ENCODE measurements around the gene TULP3.

Gene TULP3

DNA sequence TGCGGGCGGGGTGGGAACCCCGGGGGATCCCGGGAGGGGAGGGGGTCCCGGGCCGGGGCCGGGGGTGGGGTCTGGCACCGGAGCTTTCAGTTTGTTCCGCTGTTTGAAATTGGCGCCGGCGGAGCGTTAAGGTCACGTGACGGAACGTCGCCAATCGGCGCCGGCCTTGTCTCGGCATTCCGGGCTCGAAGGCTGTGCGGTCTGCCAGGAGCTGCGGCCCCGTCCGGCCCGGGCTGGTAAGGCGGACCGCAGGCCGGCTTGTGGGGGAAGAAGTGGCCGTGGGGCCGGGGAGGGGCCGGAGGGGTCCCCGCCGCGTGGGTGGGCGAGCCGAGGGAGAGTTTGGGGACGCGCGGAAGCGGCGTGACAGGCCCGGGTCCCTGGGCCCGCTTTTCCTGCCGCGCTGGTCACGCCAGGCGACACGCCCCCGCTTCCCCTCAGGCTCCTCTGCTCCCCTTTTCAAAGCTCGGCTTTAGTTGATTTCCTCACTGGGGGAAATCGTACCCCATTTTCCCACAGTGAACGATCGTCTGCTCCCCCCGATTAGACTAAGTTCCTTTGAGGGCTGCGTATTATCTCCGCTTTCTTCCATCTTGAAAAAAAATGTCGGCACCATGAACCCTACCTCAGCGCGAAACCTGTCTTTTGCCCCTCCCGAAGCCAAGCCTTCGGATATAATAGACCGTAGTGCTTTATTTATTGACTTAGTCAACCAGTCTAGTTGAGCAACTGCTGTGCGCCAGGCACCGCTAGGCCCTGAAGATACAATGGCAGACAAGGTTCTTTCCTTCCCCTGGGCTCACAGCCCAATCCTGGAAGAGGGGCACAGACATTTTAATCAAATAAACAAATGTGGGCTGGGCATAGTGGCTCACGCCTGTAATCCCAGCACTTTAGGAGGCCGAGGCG, 13.4 kb upstream of the TULP3 start, which contains the start of the genes FOXM1 and RHNO1:
Gene FOXM1, minus strand, starts transcription at position 128 of the 906 bp plus-strand sequence. CDS start 2,696 bp downstream, outside the sequence.
Gene RHNO1, plus strand, starts transcription at position 177 of the 906 bp plus-strand sequence. CDS start 8,144 bp downstream, outside the sequence.
- peak; percentile 60 for DNase-seq

DNA sequence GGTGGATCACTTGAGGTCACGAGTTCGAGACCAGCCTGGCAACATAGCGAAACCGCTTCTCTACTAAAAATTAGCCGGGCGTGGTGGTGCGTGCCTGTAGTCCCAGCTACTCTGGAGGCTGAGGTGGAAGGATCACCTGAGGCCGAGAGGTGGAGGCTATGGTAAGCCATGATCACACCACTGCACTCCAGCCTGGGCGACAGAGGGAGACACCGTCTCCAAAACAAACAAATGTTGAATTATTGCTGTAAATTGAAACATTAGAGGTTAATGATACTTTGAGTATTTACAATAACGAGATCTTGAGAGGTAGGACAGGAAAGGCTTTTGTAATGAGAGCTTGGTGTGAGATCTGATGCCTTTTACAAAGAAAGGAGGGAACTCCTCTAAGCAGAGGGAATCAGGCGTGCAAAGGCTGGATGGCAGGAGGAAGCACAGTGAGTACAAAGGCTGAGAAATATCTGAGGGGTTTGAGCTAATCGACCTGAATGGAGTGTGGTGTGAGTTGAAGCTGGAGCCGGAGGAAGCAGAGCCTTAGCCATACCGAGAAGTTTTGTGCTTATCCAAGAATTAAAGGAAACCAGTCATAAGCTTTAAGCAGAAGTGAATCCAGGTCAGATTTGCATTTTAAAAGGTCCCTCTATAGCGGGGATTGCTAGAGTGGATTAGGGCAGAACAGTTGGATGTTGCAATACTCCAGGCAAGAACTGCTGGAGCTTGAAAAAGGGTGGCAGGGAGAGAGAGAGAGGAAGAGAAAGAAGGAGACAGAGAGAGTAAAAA, 12.5 kb upstream of the TULP3 start:
- no peak for DNase-seq

DNA sequence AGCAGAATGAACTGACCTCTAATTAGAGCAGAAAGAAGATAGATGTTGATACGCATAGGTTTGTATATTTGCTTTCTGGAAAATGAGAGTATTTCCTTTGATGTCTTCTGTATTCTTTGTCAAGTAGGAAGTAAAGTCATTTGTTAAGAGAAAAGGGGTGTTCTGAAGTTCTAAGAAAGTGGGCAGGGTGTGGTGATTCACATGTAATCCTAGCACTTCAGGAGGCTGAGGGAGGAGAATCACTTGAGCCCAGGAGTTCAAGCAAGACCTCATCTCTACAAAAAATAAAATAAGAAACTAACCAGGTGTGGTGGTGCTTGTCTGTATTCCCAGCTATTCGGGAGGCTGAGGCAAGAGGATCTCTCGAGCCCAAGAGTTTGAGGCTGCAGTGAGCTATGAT, 10.8 kb upstream of the TULP3 start:
- no peak for DNase-seq

DNA sequence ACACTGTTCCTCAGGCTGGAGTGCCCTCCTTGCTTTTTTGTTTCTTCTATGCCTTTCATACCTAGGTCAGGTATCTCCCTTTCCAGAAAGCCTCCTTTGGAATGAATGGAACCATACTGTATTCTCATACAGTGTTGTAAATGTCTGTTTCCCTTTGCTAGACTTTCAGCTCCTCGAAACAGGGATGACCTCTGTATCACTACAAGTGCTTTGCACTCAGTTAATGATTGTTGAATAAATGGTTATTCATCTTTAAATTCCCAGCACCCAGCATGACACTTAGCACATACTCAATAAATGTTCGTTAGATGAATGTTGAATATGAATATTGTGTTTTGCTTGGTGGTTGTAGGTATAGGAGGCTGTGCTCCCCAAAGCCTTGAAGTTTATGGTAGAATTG, 5.9 kb upstream of the TULP3 start:
- DNase-seq, result no peak

DNA sequence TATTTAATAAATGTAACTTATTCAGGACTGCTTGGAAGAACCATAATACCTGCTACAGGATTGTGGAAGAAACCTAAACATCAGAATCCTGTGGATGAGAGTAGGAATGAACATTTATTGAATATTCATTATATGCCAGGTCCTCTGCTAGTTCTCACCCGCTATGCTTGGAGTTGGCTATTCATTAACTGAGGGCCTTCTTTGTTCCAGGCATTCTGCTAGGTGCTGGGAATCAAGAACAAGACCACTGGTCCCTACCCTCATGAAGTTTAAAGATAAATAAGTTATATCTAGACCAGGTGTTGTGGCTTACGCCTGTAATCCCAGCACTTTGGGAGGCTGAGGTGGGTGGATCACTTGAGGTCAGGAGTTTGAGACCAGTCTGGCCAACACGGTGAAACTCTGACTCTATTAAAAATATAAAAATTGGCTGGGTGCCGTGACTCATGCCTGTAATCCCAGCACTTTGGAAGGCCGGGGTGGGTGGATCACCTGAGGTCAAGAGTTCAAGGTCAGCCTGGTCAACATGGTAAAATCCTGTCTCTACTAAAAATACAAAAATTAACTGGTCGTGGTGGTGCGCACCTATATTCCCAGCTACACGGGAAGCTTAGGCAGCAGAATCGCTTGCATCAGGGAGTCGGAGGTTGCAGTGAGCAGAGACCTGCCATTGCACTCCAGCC, 3.8 kb upstream of the TULP3 start:
- DNase-seq, result no peak

DNA sequence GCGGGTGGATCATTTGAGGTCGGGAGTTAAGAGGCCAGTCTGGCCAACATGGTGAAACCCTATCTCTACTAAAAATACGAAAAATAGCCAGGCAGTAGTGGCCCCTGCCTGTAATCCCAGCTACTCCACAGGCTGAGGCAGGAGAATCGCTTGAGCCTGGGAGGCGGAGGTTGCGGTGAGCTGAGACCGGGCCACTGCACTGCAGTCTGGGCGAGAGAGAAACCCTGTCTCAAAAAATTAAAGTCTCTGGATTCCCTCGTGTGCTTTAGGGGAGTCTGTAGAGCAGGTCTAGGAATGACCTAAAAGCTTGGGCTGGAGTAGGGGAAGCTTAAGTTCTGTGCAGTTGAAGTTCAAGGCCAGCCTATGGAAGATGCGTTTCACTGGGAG, 697 bp upstream of the TULP3 start:
- no peak for DNase-seq

DNA sequence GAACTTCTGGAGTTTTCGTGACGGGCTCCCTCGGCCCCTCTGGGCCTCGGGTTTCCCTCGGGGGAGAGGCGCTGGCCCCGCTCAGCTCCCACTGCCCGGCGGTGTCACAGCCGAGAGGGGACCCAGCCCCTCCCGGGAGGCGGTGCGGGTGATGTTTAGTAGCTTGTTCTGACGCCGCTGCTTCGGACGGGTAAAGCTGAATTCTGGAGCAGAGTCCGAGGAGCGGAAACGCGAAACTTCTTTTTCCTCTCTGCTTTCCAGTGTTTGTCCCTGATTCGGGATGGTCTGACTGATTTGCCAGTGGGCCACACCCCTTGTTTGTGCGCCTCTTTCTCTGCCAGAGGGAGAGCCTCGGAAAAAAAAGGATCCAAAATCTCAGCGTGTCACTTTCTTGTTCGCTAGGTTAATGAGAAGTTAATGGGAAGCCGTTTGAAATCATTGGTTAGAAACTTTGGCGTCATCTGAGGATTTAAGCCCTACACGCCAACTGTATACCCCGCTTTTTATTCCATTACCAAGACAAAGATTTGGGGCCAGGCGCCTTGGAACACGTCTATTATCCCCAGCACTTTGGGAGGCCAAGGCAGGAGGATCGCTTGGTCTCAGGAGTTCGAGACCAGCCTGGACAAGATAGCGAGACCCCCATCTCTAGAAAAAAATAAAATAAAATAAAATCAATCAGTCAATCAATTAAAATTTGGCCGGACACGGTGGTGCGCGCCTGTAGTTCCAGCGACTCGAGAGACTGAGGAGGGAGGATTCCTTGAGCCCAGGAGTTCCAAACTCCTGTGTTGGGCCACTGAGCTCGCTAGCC, 756 bp downstream of the TULP3 start:
- no peak for DNase-seq

DNA sequence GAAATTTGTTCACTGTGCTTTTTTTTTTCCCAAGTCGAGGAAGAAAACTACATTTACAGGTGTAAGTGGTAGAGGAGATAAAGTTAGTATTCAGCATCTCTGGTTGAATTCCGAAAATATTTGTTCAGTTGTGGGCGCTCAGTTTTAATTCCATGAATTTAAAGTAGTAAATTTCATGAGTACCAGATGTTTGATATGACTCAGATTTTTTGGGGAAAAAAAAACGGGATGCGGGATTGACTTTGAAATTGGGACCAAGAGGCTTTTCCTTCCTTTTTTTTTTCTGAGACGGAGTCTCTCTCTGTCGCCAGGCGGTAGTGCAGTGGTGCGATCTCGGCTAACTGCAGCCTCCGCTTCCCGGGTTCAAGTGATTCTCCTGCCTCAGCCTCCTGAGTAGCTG, 1.6 kb downstream of the TULP3 start:
- DNase-seq, result no peak

DNA sequence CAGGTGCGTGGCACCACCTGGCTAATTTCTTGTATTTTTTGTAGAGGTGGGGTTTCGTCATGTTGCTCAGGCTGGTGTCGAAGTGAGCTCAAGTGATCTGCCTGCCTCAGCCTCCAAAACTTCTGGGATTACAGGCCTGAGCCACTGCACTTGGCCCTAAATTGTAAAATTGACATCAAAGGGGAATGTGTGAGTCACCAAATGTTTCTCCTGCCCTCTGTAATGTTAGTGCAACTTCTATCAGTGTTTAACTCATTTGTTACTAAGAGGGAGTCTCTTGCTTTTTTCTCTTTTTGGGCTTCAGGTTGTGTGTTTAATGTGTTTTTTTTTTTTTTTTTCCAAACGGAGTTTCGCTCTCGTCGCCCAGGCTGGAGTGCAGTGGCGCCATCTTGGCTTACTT, 2.3 kb downstream of the TULP3 start:
- no peak for DNase-seq

DNA sequence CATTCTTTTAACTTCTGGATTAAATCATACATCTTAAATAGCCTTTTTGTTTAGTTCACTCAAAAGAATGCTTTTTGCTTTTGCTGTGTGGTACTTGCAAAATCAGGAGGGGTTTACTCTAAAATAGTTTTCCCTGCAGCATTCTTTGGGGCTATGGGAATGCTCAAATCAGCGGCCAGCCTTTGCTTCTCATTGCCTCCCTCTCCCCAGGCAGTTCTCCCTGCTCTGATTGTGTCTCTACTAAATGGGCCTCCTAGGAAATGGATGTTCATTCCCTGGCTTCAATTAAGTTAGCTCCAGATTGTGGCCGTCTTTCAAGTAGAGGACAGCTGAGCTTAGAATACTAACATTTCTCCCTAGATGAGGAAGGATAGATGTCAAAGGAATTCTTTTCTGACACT, 4.4 kb downstream of the TULP3 start:
- DNase-seq, result no peak

DNA sequence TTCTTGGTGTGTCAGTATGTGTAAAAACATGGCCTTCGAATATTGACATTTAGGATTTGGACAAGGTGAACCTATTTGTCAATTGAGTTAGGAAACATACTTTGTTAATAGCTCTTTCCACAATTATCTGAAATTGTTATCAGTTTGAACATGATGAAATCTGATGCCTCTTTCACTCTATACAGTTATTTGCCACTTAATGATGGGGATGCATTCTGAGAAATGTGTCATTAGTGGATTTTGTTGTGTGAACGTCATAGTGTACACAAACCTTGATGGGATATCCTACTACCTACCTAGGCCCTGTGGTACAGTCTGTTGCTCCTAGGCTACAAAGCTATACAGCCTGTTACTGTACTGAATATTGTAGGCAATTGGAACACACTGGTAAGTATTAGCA, 4.8 kb downstream of the TULP3 start:
- DNase-seq, result no peak

DNA sequence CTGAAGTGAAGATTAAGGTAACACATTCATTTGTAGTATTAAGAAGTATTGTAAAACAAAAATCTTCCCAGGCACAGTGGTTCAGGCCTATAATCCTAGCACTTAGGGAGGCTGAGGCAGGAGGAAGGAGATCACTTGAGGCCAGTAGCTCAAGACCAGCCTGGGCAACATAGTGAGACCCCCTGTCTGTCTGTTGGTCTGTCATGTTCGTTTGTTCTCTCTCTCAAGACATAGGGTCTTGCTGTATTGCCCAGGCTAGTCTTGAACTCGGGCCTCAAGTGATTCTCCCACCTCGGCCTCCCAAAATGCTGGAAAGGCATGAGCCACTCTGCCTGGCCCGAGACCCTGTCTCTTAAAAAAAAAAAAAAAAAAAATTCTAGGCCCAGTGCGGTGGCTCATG, 6.7 kb downstream of the TULP3 start:
- no peak for DNase-seq

DNA sequence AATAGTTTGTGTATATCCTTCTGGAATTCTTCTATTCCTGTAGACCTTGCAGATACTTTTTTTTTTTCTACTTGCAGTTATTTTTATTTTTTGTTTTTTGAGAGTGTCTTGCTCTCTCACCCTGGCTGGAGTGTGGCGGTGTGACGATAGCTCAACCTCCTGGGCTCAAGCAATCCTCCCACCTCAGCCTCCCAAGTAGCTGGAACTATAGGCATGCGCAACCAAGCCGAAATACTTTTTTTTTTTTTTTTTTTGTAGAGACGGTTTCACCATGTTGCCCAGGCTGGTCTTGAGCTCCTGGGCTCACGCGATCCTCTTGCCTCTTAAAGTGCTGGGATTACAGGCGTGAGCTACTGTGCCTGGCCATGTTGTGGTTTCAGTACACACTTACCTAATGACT, 10.0 kb downstream of the TULP3 start:
- DNase-seq, result no peak

DNA sequence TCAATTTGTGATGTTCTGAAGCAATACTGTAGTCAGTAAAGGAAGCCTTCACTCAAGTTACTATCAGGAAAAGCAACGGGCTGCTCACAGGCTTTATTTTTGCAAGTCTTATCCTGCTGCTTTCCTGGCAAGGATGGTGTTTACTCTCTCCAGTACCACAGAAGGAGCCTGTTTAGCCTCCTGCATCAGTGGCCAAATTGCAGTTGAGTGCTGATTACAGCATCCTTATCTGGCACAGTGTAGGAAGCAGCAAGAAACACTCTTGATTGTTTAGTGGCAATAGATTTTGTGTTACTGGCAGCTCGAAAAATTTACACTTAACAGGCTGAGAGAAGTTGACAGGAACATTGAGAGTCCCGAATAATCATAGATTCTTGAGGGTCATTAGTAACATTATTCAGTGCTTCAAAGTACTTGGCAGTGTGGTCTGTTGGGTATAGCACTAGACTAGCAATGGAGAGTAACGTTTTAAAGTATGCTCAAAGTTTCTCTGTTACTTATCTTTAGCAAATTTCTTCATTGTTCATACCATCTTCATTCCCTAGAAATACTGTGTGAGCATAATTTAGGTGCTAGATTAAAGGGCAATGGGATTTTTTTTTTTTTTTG, 11.7 kb downstream of the TULP3 start:
- no peak for DNase-seq

DNA sequence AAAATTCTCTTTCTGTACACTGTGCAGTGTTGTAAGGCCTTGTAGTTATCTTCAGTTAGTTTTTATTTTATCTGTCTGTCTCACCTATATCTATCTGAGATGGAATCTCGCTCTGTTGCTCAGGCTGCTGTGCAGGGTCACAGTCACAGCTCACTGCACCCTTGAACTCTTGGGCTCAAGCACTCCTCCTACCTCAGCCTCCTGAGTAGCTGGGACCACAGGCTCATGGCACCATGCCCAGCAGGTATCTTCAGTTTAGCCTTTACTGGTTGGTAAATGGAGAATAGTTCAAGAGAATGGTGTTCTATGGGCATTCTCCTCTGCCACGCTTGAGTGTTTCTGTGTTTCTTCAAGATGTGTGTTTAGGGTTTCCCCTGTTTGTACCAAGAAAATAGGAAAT, 13.6 kb downstream of the TULP3 start:
- no peak for DNase-seq

DNA sequence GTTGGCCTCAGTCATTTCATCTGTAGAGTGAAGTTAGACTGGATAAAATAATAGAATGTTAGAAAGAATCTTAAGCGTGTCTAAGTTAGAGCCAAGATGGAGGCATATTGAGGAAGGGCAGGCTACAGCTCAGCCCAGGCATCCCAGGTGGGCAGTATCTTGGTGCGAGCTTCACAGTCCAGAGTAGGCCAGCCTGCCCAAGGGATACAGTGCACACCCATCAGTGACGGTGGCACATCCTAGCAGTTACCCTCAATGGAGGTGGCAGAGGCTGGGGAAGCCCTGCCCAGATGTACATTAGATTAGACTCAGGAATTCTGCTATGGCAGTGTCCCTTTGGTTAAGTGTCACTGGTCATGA, 21.5 kb downstream of the TULP3 start:
- no peak for DNase-seq

DNA sequence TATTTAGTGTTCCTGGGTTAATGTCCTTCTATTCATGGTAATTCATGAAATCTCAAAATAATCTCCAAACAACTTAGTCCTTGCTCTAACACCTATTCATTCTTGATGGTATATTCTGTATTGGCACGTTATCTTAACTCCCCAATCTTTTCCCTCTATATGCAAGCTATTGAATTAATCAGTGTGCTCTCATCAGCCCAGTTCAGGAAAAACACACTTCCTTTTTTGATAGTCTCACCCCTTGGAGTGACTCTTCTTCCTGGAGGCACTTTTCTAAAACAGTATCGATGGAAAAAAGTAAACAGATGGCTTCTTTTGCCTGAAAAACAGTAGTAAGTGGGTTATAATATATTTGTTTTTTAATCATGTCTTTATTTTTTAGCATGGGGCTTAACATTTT, 28.6 kb downstream of the TULP3 start:
- no peak for DNase-seq

DNA sequence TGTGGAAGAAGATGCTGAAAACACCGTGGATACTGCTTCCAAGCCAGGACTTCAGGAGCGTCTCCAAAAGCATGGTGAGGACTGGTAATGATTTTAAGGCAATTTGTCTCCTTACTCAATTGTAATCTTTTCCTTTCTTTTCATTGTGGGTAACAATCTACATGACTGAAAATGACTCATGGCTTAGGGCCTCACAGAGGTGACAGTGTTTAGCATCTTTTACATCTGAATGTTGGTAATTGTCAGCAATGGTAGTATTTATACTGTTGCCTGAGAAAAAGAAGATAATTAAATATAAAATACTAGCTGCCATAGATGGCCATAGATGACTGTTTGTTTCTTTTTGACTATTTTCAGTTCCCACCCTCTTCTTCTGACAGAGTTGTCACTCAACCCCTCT, 31.6 kb downstream of the TULP3 start:
- no peak for DNase-seq

DNA sequence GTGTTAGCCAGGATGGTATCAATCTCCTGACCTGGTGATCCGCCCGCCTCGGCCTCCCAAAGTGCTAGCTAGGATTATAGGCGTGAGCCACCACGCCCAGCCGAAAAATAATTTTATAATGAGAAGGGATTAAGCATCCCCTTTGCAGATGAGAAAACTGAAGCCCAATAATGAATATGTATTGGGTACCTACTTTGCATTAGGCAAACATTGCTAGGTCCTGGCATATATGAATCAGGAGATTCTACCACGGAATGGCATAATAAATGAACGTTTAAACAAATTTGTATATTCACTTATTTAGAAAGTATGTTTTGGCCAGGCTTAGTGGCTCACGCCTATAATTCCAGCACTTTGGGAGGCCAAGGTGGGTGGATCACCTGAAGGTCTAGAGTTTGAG, 32.4 kb downstream of the TULP3 start:
- DNase-seq, result no peak

DNA sequence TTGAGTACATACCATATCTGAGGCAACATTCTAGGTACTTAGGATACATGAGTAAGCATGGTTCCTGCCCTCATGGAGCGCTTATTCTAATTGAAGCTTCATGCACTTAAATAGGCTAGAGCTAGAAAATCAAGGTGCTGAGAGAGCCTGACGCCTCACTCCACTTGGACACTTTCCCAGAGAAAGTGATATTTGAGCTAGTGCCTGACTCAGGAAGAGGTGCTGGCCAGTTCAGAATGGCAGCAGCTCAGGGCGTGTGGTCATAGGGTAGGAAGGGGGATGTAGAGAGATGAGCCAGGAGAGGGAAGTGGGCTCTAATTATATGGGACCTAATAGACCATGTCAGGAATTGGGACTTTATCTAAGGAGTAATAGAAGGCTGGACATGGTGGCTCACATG, 33.3 kb downstream of the TULP3 start:
- no peak for DNase-seq

DNA sequence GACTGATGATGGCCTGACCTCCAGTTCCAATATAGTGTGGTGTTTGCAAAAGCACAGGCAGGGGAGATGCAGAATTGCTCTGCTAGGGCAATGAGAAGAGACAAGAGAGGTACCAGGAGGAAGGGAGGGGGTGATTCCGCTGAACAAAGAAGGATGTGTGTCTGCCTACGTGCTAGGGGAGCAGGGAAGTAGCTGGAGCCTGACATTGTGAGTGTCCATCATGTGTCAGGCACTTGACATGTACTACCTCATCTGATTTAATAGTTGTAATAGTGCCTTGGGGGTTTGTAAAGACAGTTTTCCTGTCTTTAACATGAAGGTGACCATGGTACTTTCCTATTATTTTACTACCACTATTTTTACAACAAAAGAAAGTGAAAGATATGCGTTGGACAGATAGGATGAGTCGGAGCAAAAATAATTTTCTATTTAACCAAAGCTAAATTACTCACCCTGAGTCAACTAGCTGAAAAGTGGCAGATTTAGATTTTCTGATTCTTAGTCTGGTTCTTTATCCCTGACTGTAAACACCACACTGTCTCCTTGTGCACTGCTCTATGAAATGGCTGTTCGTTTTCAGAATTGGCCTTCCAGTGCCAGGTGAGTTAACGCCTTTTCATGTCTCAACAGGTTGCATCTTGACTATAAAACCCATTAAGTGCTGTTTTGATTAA, 34.8 kb downstream of the TULP3 start:
- DNase-seq, result no peak

DNA sequence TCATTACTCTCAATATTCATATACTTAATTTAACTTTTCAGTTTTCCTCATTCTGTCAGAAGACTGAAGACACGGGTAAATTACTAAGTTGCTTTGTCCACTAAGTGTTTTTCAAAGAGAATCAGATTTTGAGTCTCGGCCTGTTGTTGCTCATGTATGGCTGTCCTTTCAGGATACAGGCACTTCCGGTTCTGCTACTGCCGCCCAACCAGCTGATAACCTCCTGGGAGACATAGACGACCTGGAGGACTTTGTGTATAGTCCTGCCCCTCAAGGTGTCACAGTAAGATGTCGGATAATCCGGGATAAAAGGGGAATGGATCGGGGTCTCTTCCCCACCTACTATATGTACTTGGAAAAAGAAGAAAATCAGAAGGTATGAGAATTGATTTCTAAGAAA, 40.2 kb downstream of the TULP3 start:
- DNase-seq, result no peak
